ENCODE measurements around the gene SOX30. TPM values are rescaled to one million over a fixed set of nuclear protein-coding genes. Genes with fewer than 3 reads are reported as not detected.

The SOX30 gene
- total RNA-seq, 1 experiment from 2014 or later = 0.11 TPM

DNA sequence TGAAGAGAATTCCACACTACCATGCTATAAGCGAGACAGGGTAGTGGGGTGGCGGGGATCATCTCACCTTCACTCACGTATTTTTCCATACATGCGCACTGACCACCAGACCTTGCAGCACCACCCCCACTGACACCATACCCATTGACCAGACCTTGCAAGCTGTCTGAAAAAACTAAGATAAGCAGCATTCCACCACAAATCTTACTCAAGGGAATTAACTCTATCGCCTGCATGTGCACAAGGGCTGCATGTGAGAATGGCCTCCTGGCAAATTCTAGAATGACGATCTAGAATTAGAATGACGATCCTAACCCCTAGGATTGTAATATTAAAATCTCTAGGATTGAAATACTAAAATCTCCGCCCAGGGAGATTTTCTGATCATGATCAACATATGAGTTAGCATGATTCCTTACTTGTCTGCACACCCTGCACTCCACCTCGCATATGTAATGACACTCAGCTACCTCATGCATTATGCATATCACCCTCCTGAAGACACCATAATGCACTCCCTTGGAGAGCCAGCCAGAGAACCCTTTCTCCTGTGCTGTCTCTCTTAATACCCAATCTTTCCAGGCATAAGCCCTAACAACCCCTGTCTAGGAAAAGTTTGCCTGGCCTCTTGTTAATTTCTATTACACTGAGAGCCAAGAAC is 11.7 kb downstream of the SOX30 start:
- no peak overlapping the region for H3K4me3 ChIP-seq
- no peak overlapping the region for H2AFZ ChIP-seq
- no peaks in the 10 kb centered on the region for H3K9me2 ChIP-seq (ENCODE audit: insufficient read depth)
- no peaks in the 10 kb centered on the region for H3K79me2 ChIP-seq (ENCODE audit: low read depth)
- ChIA-PET CTCF (no interaction called here), POLR2A (ENCODE audit: unreplicated experiment) (no interaction called here)
- H3K27me3 ChIP-seq (ENCODE audit: insufficient read depth, low read depth) = no peaks in the 10 kb centered on the region
- H3K4me2 ChIP-seq = no peak overlapping the region
- no peaks in the 10 kb centered on the region for H3K9me3 ChIP-seq (ENCODE audit: insufficient read depth, low read depth)
- TF ChIP-seq, protein P1, sequence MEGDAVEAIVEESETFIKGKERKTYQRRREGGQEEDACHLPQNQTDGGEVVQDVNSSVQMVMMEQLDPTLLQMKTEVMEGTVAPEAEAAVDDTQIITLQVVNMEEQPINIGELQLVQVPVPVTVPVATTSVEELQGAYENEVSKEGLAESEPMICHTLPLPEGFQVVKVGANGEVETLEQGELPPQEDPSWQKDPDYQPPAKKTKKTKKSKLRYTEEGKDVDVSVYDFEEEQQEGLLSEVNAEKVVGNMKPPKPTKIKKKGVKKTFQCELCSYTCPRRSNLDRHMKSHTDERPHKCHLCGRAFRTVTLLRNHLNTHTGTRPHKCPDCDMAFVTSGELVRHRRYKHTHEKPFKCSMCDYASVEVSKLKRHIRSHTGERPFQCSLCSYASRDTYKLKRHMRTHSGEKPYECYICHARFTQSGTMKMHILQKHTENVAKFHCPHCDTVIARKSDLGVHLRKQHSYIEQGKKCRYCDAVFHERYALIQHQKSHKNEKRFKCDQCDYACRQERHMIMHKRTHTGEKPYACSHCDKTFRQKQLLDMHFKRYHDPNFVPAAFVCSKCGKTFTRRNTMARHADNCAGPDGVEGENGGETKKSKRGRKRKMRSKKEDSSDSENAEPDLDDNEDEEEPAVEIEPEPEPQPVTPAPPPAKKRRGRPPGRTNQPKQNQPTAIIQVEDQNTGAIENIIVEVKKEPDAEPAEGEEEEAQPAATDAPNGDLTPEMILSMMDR (conservative IDR thresholded peaks at IDR 0.05) = no peak
- no peak for TF ChIP-seq EZH2 (IDR thresholded peaks at IDR 0.05; ENCODE audit: low read depth)
- intact Hi-C loops (cut with micrococcal nuclease; ENCODE audit: unreplicated experiment) = no loop called here
- no peaks in the 10 kb centered on the region for H3F3A ChIP-seq (ENCODE audit: insufficient read depth, low read depth)
- DNase-seq = no peak
- BruUV-seq (replicated peaks) = no TSS peak
- H3K27ac ChIP-seq = no peak overlapping the region
- H3K36me3 ChIP-seq (ENCODE audit: low read depth) = no peaks in the 10 kb centered on the region
- H4K20me1 ChIP-seq (ENCODE audit: insufficient read depth) = no peaks in the 10 kb centered on the region
- no peaks in the 10 kb centered on the region for H3K4me1 ChIP-seq (replicated peaks; ENCODE audit: insufficient read depth)

DNA sequence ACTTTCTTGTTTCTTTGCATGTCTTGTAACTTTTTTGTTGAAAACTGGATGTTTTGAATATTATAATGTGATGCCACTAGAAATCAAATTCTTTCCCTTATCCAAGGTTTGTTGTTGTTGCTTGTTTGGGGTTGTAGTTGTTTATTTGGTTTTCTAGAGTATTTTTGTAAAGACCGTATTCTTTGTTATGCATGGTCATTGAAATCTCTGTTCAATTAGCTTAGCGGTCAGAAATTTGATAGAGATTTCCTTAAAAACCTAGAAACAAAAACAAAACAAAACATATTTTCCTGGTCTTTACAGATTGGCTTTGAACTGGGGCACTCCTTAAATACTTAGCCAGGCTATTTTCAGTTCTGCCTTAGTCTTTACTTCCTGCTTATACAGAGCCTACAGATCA is 21.9 kb downstream of the SOX30 start:
- H3K36me3 ChIP-seq (ENCODE audit: low read depth) = no peaks in the 10 kb centered on the region
- no peaks in the 10 kb centered on the region for H3K79me2 ChIP-seq (ENCODE audit: low read depth)
- intact Hi-C loops (cut with micrococcal nuclease; ENCODE audit: unreplicated experiment) = no loop called here
- BruUV-seq (replicated peaks) = no TSS peak
- no peaks in the 10 kb centered on the region for H3K4me1 ChIP-seq (replicated peaks; ENCODE audit: insufficient read depth)
- H3K4me3 ChIP-seq = no peak overlapping the region
- H2AFZ ChIP-seq = no peak overlapping the region
- ChIA-PET CTCF (interaction anchor here (0.6 kb wide), 1 partner anchor 113 kb away, joined by 3 read pairs; the partner anchor contains the start of gene LSM11), POLR2A (ENCODE audit: unreplicated experiment) (no interaction called here)
- no peaks in the 10 kb centered on the region for H3K27me3 ChIP-seq (ENCODE audit: insufficient read depth, low read depth)
- H3K27ac ChIP-seq = no peak overlapping the region
- no peak overlapping the region for H3K4me2 ChIP-seq
- no peaks in the 10 kb centered on the region; the same call in 1 of the 2 replicates for H3K9me3 ChIP-seq (ENCODE audit: insufficient read depth, low read depth)
- no peaks in the 10 kb centered on the region for H3K9me2 ChIP-seq (ENCODE audit: insufficient read depth)
- H3F3A ChIP-seq (ENCODE audit: insufficient read depth, low read depth) = no peaks in the 10 kb centered on the region
- DNase-seq = no peak
- no peak for TF ChIP-seq EZH2 (IDR thresholded peaks at IDR 0.05; ENCODE audit: low read depth)
- TF ChIP-seq, protein P1 (conservative IDR thresholded peaks at IDR 0.05) = no peak
- H4K20me1 ChIP-seq (ENCODE audit: insufficient read depth) = no peaks in the 10 kb centered on the region

DNA sequence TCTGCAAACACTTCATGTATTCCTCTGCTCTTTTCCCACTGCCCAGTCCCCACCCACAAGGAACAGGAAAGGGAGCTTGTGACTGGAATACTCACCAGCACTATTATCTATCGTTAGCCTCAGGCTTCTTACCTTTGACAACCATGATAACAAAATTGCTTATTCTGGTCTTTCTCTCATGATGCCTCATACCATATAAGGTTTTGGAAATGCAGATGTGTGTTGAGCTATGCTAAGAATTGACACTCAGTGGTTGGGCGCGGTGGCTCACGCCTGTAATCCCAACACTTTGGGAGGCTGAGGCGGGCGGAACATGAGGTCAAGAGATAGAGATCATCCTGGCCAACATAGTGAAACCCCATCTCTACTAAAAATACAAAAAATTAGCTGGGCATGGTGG is 25.4 kb downstream of the SOX30 start:
- no peaks in the 10 kb centered on the region for H3K79me2 ChIP-seq (ENCODE audit: low read depth)
- TF ChIP-seq EZH2 (IDR thresholded peaks at IDR 0.05; ENCODE audit: low read depth) = no peak
- TF ChIP-seq, protein P1 (conservative IDR thresholded peaks at IDR 0.05) = no peak
- no TSS peak for BruUV-seq (replicated peaks)
- H2AFZ ChIP-seq = peak overlapping the region; percentile 59; the same call in 1 of the 2 replicates
- intact Hi-C loops (cut with micrococcal nuclease; ENCODE audit: unreplicated experiment) = no loop called here
- DNase-seq = no peak
- H3K27me3 ChIP-seq (ENCODE audit: insufficient read depth, low read depth) = no peaks in the 10 kb centered on the region
- no peaks in the 10 kb centered on the region for H3K36me3 ChIP-seq (ENCODE audit: low read depth)
- POLR2A ChIA-PET (ENCODE audit: unreplicated experiment) = no interaction called here
- H3K27ac ChIP-seq = no peak overlapping the region
- H3K9me3 ChIP-seq (ENCODE audit: insufficient read depth, low read depth) = no peaks in the 10 kb centered on the region; the same call in 1 of the 2 replicates
- no peak overlapping the region for H3K4me2 ChIP-seq
- peaks cover 4% of the 10 kb centered on the region; the same call in 1 of the 2 replicates for H3K9me2 ChIP-seq (ENCODE audit: insufficient read depth)
- no peak overlapping the region for H3K4me3 ChIP-seq
- H3F3A ChIP-seq (ENCODE audit: insufficient read depth, low read depth) = no peaks in the 10 kb centered on the region
- H3K4me1 ChIP-seq (replicated peaks; ENCODE audit: insufficient read depth) = no peaks in the 10 kb centered on the region
- CTCF ChIA-PET = no interaction called here
- H4K20me1 ChIP-seq (ENCODE audit: insufficient read depth) = no peaks in the 10 kb centered on the region

Data from PC-9 (cell line).